HT1080 (cell line): ENCODE results near the gene NLRX1. TPM values are rescaled to one million over a fixed set of nuclear protein-coding genes. Genes with fewer than 3 reads are reported as not detected.
"Not testable (repeated sequence)": the region's sequence is repeated elsewhere in the genome, so short reads cannot be mapped to it uniquely, and the experiment has no call there.

Source experiments
- DNase-seq: peaks from one replicate; pipeline ENCODE4 v3.0.0-alpha.2; 2015; ENCODE audit warnings: low read depth
- polyA plus RNA-seq, 2 experiments: library from polyadenylated mRNA; depleted of rRNA; stranded (reverse); fragments of >200 nt; gene quantifications; 2 replicates each; pipeline ENCODE4 v1.2.3, GENCODE V29; 2015
- total RNA-seq: library from RNA; depleted of rRNA; stranded (reverse); fragments of >200 nt; shearing (Covaris generic); gene quantifications from 2 replicates; pipeline ENCODE4 v1.2.3, GENCODE V29; 2014; rRNA removed

NLRX1 gene, protein sequence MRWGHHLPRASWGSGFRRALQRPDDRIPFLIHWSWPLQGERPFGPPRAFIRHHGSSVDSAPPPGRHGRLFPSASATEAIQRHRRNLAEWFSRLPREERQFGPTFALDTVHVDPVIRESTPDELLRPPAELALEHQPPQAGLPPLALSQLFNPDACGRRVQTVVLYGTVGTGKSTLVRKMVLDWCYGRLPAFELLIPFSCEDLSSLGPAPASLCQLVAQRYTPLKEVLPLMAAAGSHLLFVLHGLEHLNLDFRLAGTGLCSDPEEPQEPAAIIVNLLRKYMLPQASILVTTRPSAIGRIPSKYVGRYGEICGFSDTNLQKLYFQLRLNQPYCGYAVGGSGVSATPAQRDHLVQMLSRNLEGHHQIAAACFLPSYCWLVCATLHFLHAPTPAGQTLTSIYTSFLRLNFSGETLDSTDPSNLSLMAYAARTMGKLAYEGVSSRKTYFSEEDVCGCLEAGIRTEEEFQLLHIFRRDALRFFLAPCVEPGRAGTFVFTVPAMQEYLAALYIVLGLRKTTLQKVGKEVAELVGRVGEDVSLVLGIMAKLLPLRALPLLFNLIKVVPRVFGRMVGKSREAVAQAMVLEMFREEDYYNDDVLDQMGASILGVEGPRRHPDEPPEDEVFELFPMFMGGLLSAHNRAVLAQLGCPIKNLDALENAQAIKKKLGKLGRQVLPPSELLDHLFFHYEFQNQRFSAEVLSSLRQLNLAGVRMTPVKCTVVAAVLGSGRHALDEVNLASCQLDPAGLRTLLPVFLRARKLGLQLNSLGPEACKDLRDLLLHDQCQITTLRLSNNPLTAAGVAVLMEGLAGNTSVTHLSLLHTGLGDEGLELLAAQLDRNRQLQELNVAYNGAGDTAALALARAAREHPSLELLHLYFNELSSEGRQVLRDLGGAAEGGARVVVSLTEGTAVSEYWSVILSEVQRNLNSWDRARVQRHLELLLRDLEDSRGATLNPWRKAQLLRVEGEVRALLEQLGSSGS
- 11.0 and 11.3 TPM in 2 replicates for total RNA-seq
- polyA plus RNA-seq (2015; cell fraction: cytosol; rRNA removed): 11.6 and 12.6 TPM in 2 replicates
- polyA plus RNA-seq (2015; cell fraction: nucleus; rRNA removed): 15.9 and 19.0 TPM in 2 replicates

DNA sequence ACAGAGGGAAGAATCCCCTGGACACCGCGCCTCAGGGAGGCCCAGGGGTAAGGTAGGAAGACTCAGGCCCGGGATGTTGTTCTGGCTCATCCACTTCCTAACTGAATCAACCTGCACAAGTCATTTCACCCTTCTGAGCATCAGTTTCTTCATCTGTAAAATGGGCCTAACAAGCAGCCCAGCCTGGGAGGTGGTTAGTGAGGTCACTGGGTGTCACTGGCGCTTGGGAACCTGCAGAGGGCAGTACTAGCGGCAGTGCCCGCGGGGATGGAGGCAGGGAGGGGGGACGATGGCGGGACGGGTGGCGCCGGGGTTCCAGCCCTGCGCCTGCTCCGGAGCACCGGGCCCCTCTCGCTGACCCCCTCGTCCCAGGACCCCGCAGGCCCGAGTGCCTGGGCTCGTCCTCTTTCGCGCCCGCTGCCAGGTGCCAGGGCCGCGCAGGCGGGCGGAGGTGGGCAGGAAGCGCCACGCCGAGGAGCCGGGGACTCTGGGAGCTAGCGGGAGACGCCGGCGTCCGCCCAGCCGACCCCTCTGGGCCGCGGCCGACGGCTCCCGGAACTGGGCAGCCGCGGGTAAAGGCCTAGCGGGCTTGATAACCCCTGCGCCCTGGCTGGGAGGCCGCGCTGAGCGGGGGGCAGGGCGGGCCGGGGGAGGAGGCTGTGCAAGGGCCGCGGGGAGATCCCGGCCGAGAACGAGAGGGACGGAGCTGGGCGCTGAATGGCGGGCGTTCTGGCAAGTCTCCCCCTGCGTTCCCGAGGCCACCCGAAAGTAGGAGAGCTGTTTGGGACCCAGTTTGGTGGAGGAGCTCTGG is at the start of gene NLRX1:
TSS of gene NLRX1 (plus strand) at position 255 of the 811 bp plus-strand sequence. CDS start 2,679 bp downstream, outside the sequence.
- peak; percentile 68 for DNase-seq

DNA sequence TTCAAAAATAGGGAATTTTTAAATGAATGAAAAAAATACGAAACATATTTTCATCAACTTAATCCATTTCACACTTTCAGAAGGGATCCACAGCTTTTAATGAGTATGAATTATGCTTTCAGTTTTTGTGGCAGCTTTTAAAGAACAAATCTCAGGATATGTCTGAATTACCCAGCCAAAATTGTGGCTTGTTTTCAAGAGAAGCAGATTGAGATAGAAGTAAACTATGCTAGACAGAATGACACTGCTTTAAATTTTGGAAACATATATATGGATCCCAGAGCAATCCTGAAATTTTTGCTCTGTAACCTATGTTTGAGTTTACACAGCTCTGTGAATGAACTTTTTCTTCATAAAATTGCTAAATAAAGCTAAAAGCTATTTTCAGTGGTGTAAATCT is 49.6 kb upstream of the NLRX1 start:
- no peak for DNase-seq

DNA sequence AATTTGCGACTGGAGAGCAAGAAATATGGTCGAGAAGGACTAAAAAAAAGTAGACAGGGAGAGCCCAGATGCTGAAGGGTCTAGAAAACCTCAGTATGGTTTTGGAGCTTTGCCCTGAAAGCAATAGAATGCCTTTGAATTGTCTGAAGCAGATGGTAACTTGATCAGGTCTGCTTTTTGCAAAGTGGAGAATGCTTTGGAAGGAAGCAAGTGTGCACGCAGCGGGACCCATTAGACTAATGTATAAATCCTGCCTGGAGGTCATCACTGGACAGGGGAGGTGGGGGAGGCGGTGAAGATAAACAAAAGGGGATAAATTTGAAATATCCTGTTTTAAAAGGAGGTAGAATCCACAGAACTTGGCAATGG is 47.9 kb upstream of the NLRX1 start:
- DNase-seq: peak; percentile 39

- DNase-seq: peak; percentile 99
Observed at GRCh38 chr11:119121008-119121810, 47.3 kb upstream of the NLRX1 start, which contains the start of gene HINFP. Gene HINFP, plus strand, starts transcription at chr11:119121580. Its CDS starts 5,365 bp downstream, at chr11:119126945.

GRCh38 chr11:119121811-119122124 is 46.8 kb upstream of the NLRX1 start:
- no peak for DNase-seq

DNA sequence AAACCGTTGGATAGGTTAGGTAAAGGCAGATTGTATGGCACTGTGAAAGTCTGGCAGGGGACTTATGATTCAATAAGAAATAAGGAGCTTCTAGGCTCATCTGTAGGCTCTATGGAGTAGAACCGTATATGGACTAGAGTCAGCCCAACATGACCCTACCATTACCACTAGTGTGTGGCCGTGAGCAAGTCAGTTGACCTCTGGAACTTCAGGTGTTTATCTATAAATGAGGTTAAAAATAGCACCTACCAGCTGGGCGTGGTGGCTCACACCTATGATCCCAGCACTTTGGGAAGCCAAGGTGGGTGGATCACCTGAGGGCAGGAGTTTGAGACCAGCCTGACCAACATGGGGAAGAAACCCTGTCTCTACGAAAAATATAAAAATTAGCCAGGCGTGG is 42.7 kb upstream of the NLRX1 start:
- DNase-seq: no peak

GRCh38 chr11:119126675-119127268 is 41.8 kb upstream of the NLRX1 start:
- no peak for DNase-seq

GRCh38 chr11:119130662-119131061 is 37.9 kb upstream of the NLRX1 start:
- DNase-seq: peak; percentile 19

DNA sequence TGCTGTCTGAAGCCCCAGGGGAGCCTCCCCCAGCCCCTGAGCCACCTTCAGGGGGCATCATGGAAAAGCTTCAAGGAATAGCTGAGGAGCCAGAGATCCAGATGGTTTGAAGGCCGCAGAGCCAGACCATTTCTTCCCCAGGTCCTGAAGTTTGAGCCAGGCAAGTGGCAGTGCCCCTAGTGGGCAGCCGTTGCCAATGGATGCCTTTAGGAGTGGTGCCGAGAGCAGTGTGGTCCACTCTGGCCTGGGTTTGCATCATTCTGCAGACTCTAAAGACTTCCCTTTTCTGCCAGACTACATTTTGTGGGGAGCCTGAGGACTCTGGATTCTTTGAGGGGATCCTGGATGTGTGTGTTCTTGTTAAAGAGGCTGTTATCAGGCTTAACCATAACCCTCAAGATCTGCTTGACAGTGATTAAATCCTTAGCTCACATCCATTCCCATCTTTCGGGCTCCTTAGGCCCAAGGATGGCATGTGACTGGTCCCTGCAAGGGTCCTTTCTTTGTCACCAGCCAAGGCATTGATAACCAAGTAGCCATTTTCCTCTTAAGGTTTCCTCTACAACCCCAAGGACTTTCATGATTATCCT is 34.0 kb upstream of the NLRX1 start:
- DNase-seq: no peak

DNA sequence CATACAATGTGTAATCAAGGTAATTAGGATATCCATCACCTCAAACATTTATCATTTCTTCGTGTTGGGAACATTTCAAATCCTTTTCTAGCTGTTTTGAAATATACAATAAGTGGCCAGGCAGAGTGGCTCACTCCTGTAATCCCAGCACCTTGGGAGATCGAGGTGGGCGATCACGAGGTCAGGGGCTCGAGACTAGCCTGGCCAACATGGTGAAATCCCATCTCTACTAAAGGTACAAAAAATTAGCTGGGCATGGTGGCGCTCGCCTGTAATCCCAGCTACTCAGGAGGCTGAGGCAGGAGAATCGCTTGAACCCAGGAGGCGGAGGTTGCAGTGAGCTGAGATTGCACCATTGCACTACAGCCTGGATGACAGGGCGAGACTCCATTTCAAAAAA is 29.2 kb upstream of the NLRX1 start:
- not testable (repeated sequence) for DNase-seq

DNA sequence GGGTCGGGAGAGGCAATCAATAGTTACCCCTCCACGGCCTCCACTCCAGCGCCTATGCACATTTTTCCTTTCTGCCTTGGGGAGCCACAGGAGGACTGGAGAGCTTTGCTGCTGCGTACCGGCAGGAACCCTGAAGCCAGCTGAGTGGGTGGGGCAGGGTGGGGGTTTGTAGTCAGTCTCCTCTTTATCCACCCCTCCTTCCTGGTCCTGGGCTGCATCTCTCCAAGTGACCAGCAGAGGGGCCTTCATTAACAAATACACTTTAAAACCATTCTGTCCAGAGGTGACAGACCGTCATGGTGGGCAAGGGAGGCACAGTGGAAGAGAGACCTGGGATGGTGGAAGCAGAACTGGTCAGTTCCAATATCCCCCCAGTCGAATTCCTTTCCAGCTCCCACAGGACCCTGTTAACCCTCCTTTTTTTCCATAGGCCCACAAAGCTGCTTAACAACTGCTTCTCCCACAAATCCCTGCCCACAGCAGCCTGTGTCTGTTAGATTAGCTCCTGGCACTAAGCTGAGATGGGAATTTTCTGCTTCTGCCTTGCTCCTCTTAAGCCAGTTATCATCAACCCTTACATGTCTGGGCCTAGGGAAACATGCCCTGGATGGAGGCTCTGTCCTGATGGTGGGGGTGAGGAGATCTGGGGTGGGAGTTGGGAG is 23.6 kb upstream of the NLRX1 start:
- DNase-seq: peak; percentile 76

DNA sequence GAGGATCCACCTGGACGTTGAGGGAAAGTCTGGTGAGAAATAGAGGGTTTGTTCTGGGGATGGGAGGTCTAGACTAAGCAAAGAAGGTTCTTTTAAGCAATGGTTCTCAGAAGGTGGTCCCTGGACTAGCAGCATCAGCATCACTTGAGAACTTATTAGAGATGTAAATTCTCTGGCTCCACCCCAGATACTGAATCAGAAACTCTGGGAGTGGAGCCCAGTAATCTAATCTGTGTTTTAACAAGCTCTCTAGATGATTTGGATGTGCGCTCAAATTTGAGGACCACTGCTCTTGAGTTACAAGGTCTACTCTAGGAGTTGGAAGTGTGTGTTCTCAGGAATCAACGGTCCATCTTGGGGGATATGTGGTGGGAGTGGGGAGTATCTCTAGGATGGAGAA is 23.0 kb upstream of the NLRX1 start:
- no peak for DNase-seq

GRCh38 chr11:119147604-119148333 is 20.8 kb upstream of the NLRX1 start:
- no peak for DNase-seq

- no peak for DNase-seq
Observed at GRCh38 chr11:119148720-119149017, 19.9 kb upstream of the NLRX1 start.

GRCh38 chr11:119149018-119149785 is 19.3 kb upstream of the NLRX1 start, which contains the start of gene ABCG4:
Gene ABCG4, plus strand, starts transcription at chr11:119149052. Its CDS starts 914 bp downstream, at chr11:119149966.
- DNase-seq: no peak

DNA sequence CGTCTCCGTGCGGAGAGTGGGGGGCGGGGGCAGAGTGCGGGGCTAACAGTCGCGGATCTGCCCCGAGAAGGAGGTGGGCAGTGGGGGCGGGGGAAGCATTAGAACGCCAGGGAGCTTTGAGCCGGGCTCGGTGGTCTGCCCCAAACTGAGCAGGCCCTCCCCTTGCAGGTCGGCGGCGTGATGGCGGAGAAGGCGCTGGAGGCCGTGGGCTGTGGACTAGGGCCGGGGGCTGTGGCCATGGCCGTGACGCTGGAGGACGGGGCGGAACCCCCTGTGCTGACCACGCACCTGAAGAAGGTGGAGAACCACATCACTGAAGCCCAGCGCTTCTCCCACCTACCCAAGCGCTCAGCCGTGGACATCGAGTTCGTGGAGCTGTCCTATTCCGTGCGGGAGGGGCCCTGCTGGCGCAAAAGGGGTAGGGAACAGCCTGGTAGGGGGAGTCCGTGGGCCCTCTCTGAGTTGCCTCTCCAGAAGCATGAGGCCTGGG is 18.7 kb upstream of the NLRX1 start:
- DNase-seq: no peak

GRCh38 chr11:119152043-119152442 is 16.5 kb upstream of the NLRX1 start:
- no peak for DNase-seq
